K562 (cell line): ENCODE data around the gene BEST1. TPM values are rescaled to one million over a fixed set of nuclear protein-coding genes. Genes with fewer than 3 reads are reported as not detected.

Experiments
- CC2D1A ChIP-seq: fragments of 450-650 bp; IDR thresholded peaks from 2 replicates; pipeline ENCODE4 v1.6.1; 2017; ENCODE audit warnings: mild to moderate bottlenecking
- EGR1 ChIP-seq: fragments of 450-650 bp; conservative IDR thresholded peaks from 2 replicates; pipeline ENCODE4 v1.6.1; 2017; ENCODE audit warnings: mild to moderate bottlenecking
- ETV1 ChIP-seq: fragments of 450-650 bp; conservative IDR thresholded peaks from 2 replicates; pipeline ENCODE4 v1.6.1; 2016; ENCODE audit warnings: missing genetic modification characterization, control low read depth, low read depth, missing compliant biosample characterization
- FOXK2 ChIP-seq, 2 experiments: fragments of 450-650 bp; IDR thresholded peaks in 1 of 2; conservative IDR thresholded peaks in 1 of 2; 2 replicates each; pipeline ENCODE4 v1.6.1; 2016; ENCODE audit warnings: low read depth in 2 of 2, mild to moderate bottlenecking in 1 of 2
- GABPB2 ChIP-seq: fragments of 250-450 bp; sonication (Bioruptor Pico); conservative IDR thresholded peaks from 2 replicates; pipeline ENCODE4 v1.5.1; 2021; ENCODE audit warnings: mild to moderate bottlenecking
- ID3 ChIP-seq, 2 experiments: fragments of 250-450 bp in 1 of 2; fragments of 450-650 bp in 1 of 2; sonication (Bioruptor Pico) in 1 of 2; IDR thresholded peaks; 2 replicates each; pipeline versions ENCODE4 v1.6.1 to v1.8.0; 2016 to 2021; ENCODE audit warnings: mild to moderate bottlenecking in 2 of 2, moderate library complexity in 2 of 2, missing compliant biosample characterization in 1 of 2, missing genetic modification characterization in 1 of 2
- PPARD ChIP-seq: fragments of 250-450 bp; sonication (Bioruptor Pico); IDR thresholded peaks from 2 replicates; pipeline ENCODE4 v1.8.0; 2022; ENCODE audit warnings: inconsistent platforms, mild to moderate bottlenecking, moderate library complexity
- PYGO2 ChIP-seq: fragments of 450-650 bp; IDR thresholded peaks from 2 replicates; pipeline ENCODE4 v1.6.1; 2016; ENCODE audit warnings: mild to moderate bottlenecking, missing genetic modification characterization, moderate library complexity, missing compliant biosample characterization
- RCOR1 ChIP-seq, 2 experiments: IDR thresholded peaks; 2 replicates each; pipeline ENCODE4 v1.6.1; 2012; ENCODE audit warnings: low read depth in 2 of 2, low read length in 2 of 2, borderline replicate concordance in 1 of 2, improper control_type of control experiment in 1 of 2
- SMARCA4 ChIP-seq: fragments of 450-650 bp; IDR thresholded peaks from 2 replicates; pipeline ENCODE4 v1.6.1; 2016
- XRCC4 ChIP-seq: IDR thresholded peaks from one replicate; pipeline ENCODE4 v1.6.1; 2011; ENCODE audit not compliant: insufficient read depth, insufficient read length; ENCODE audit errors: extremely low read depth
- YBX1 ChIP-seq: fragments of 450-650 bp; IDR thresholded peaks from 2 replicates; pipeline ENCODE4 v1.7.1; 2016; ENCODE audit warnings: mild to moderate bottlenecking
- ZNF3 ChIP-seq: fragments of 250-450 bp; sonication (Bioruptor Pico); IDR thresholded peaks from 2 replicates; pipeline ENCODE4 v1.5.0; 2021; ENCODE audit warnings: mild to moderate bottlenecking, moderate library complexity
- polyA plus RNA-seq, 8 experiments: library from polyadenylated mRNA; depleted of rRNA in 4 of 8; stranded (reverse) in 5 of 8; unstranded in 3 of 8; fragments of >200 nt; fragmentation: Nextera tagmentation in 2 of 8; fragmentation: Illumina TruSeq in 1 of 8; extraction: Ambion mirVana in 2 of 8; extraction: Trizol in 1 of 8; gene quantifications; 2 replicates each; pipeline versions ENCODE4 v1.2.1 to v1.2.3, GENCODE V29; 2011 to 2014; ENCODE audit warnings: inconsistent platforms in 1 of 8, missing spikeins in 1 of 8
- total RNA-seq, 7 experiments: library from RNA; depleted of rRNA in 6 of 7; stranded (reverse); fragments of >200 nt in 6 of 7; fragmentation: Illumina TruSeq in 2 of 7; extraction: Trizol in 2 of 7; gene quantifications; 2 replicates each; pipeline versions ENCODE4 v1.2.1 to v1.2.3, GENCODE V29; 2011 to 2021; ENCODE audit warnings: low replicate concordance in 1 of 7
- TF ChIP-seq, protein P1 (sequence below): fragments of 250-450 bp; sonication (Bioruptor Pico); IDR thresholded peaks from 2 replicates; pipeline ENCODE4 v1.8.0; 2022; ENCODE audit warnings: moderate library complexity, mild to moderate bottlenecking, inconsistent platforms
- TF ChIP-seq, protein P2 (sequence below): fragments of 450-650 bp; formaldehyde crosslinking; IDR thresholded peaks from 2 replicates; pipeline ENCODE4 v1.4.0; 2022; ENCODE audit warnings: mild to moderate bottlenecking, moderate library complexity

Gene BEST1
- total and polyA plus RNA-seq, 9 of the 15 experiments (the other 6 are each of a cell fraction or from before 2014, with no cell fraction given): 0.07 to 1.3 (median 0.40) TPM

GRCh38 chr11:61954106-61954850 lies 4.1 kb downstream of the BEST1 start (continued):
- TF ChIP-seq ZNF3 (CRISPR knock-in tag) (no peak), XRCC4 (no peak), RCOR1 (IDR thresholded peaks at IDR 0.05; ENCODE audit: borderline replicate concordance in 1 of 2, low read depth in 2 of 2, low read length in 2 of 2) (peak in 1 of 2 experiments; percentile 10; a peak in 1 of 4 replicates), CC2D1A (0 out of 2 replicates have a peak, but pooled peaks have one; percentile 11), GABPB2 (CRISPR knock-in tag) (no peak), ID3 (CRISPR knock-in tag; IDR thresholded peaks at IDR 0.05) (no peak), ID3 (tag; IDR thresholded peaks at IDR 0.05) (no peak), PYGO2 (tag) (no peak), FOXK2 (conservative IDR thresholded peaks at IDR 0.05 in 1 of 2, IDR thresholded peaks at IDR 0.05 in 1 of 2; ENCODE audit: low read depth in 2 of 2) (0 out of 4 replicates have a peak, but pooled peaks of 1 of the 2 experiments have one; percentile 52), SMARCA4 (peak; percentile 15; the same call in 1 of the 2 replicates), ETV1 (tag) (no peak), EGR1 (peak; percentile 85), YBX1 (no peak), PPARD (no peak)
- TF ChIP-seq, protein P1, sequence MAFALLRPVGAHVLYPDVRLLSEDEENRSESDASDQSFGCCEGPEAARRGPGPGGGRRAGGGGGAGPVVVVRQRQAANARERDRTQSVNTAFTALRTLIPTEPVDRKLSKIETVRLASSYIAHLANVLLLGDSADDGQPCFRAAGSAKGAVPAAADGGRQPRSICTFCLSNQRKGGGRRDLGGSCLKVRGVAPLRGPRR: no peak
- TF ChIP-seq, protein P2, sequence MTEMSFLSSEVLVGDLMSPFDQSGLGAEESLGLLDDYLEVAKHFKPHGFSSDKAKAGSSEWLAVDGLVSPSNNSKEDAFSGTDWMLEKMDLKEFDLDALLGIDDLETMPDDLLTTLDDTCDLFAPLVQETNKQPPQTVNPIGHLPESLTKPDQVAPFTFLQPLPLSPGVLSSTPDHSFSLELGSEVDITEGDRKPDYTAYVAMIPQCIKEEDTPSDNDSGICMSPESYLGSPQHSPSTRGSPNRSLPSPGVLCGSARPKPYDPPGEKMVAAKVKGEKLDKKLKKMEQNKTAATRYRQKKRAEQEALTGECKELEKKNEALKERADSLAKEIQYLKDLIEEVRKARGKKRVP (CRISPR knock-in tag): no peak
